ENCODE data around the gene FGF14.

The FGF14 gene

DNA sequence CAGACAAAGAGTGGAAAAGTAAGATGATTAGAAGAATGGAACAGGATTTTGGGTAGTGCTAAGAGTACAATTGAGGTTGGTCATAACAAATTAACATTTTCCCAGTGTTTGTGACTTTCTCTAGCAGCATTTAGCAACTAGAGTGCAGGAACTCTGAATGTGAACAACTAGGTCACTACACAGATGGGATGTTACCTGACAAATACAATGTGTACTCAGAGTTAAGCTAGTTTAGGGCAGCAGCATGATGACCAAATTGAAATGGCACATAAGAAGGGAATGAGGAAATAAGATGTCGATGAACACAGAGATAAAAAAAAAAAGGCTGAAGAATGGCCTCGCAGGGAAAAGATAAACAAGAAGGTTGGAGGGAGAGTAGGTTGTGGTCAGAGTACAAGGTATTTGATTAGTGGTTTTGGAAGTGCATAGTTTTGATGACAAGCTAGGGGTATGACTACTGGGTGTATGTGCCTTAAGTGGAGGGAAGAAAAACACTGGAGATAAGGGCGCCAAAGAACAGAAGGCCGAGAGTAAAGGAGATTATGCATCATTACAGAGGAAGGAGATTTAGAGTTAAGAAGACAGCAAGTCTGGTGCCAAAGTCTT is 381.1 kb downstream of the FGF14 start:
- Histone ChIP-seq H4K20me1 (ENCODE audit: low read depth, low read length) (no peaks in the 10 kb centered on the region), H3K9me3 (ENCODE audit: insufficient read depth, low read length) (peaks cover 6% of the 10 kb centered on the region; the same call in 1 of the 2 replicates), H2AFZ (ENCODE audit: low read depth, low read length, severe bottlenecking) (no peak overlapping the region), H3K9ac (ENCODE audit: low read length) (no peak overlapping the region), H3K27me3 (ENCODE audit: low read length) (no peaks in the 10 kb centered on the region), H3K27ac (ENCODE audit: low read depth, low read length) (no peak overlapping the region), H3K36me3 (ENCODE audit: low read length) (no peaks in the 10 kb centered on the region), H3K4me2 (ENCODE audit: low read depth, low read length, poor library complexity, severe bottlenecking) (no peak overlapping the region), H3F3A (ENCODE audit: insufficient read depth) (no peaks in the 10 kb centered on the region), H3K79me2 (ENCODE audit: insufficient read depth, low read length) (no peaks in the 10 kb centered on the region), H3K4me3 (ENCODE audit: insufficient read depth, low read length, poor library complexity, severe bottlenecking) (no peak overlapping the region), H3K9me2 (replicated peaks; ENCODE audit: insufficient read depth, low read length) (no peaks in the 10 kb centered on the region)
- no peak for TF ChIP-seq EZH2phosphoT487 (conservative IDR thresholded peaks at IDR 0.05; ENCODE audit: low read length)
- TF ChIP-seq, protein P1, sequence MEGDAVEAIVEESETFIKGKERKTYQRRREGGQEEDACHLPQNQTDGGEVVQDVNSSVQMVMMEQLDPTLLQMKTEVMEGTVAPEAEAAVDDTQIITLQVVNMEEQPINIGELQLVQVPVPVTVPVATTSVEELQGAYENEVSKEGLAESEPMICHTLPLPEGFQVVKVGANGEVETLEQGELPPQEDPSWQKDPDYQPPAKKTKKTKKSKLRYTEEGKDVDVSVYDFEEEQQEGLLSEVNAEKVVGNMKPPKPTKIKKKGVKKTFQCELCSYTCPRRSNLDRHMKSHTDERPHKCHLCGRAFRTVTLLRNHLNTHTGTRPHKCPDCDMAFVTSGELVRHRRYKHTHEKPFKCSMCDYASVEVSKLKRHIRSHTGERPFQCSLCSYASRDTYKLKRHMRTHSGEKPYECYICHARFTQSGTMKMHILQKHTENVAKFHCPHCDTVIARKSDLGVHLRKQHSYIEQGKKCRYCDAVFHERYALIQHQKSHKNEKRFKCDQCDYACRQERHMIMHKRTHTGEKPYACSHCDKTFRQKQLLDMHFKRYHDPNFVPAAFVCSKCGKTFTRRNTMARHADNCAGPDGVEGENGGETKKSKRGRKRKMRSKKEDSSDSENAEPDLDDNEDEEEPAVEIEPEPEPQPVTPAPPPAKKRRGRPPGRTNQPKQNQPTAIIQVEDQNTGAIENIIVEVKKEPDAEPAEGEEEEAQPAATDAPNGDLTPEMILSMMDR (IDR thresholded peaks at IDR 0.05; ENCODE audit: insufficient read depth, low read length, poor library complexity, severe bottlenecking) = no peak

DNA sequence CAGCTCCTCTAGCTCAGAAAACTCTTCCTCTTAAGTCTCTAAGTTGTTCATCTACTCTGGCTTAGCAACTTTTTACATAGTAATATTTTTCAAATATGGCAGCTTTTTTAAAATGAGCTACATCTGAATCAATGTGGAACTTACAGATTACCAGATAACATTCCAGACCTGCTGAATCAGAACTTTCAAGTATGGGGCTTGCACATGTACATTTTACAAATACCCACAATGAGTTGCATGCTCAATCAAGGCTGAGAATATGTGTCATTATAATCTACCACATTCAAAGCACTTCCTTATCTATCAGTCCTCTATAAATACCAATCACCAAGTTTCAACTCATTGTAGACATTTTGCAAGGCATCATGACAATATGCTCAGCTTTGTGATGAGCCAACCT is 383.1 kb downstream of the FGF14 start:
- no peaks in the 10 kb centered on the region for H3F3A ChIP-seq (ENCODE audit: insufficient read depth)
- H3K79me2 ChIP-seq (ENCODE audit: insufficient read depth, low read length) = no peaks in the 10 kb centered on the region

DNA sequence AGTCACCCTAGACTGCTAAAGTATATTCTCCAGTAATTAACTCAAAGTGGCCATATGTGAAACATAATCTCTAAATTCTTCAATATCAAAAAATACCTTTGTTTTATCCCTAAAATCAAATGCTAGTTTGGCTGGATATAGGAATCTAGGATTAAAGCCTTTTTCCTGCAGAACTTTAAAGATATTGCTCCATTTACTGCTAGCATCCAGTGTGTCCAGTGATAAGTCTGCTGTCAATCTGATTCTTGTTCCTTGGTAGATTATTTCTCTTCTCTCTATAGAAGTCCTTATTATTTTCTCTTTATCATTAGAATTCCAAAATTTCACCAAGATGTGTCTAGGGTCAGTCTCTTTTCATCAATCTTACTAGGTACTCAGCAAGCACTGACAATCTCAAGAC is 384.6 kb downstream of the FGF14 start:
- no peaks in the 10 kb centered on the region for H4K20me1 ChIP-seq (ENCODE audit: low read depth, low read length)
- no peak overlapping the region for H3K4me2 ChIP-seq (ENCODE audit: low read depth, low read length, poor library complexity, severe bottlenecking)
- no peak overlapping the region for H3K4me3 ChIP-seq (ENCODE audit: insufficient read depth, low read length, poor library complexity, severe bottlenecking)
- no peaks in the 10 kb centered on the region for H3K9me2 ChIP-seq (replicated peaks; ENCODE audit: insufficient read depth, low read length)
- no peaks in the 10 kb centered on the region for H3F3A ChIP-seq (ENCODE audit: insufficient read depth)
- no peak overlapping the region for H3K9ac ChIP-seq (ENCODE audit: low read length)
- no peaks in the 10 kb centered on the region for H3K36me3 ChIP-seq (ENCODE audit: low read length)
- no peak overlapping the region for H2AFZ ChIP-seq (ENCODE audit: low read depth, low read length, severe bottlenecking)
- no peak for TF ChIP-seq EZH2phosphoT487 (conservative IDR thresholded peaks at IDR 0.05; ENCODE audit: low read length)
- TF ChIP-seq, protein P1 (IDR thresholded peaks at IDR 0.05; ENCODE audit: insufficient read depth, low read length, poor library complexity, severe bottlenecking) = no peak
- H3K27me3 ChIP-seq (ENCODE audit: low read length) = no peaks in the 10 kb centered on the region
- no peaks in the 10 kb centered on the region for H3K79me2 ChIP-seq (ENCODE audit: insufficient read depth, low read length)
- H3K9me3 ChIP-seq (ENCODE audit: insufficient read depth, low read length) = peaks cover 6% of the 10 kb centered on the region; the same call in 1 of the 2 replicates
- H3K27ac ChIP-seq (ENCODE audit: low read depth, low read length) = no peak overlapping the region

More for the DNA sequence above, 383.1 kb downstream of the FGF14 start:
- Histone ChIP-seq H2AFZ (ENCODE audit: low read depth, low read length, severe bottlenecking) (no peak overlapping the region), H4K20me1 (ENCODE audit: low read depth, low read length) (no peaks in the 10 kb centered on the region), H3K4me2 (ENCODE audit: low read depth, low read length, poor library complexity, severe bottlenecking) (no peak overlapping the region), H3K9me2 (replicated peaks; ENCODE audit: insufficient read depth, low read length) (no peaks in the 10 kb centered on the region), H3K27ac (ENCODE audit: low read depth, low read length) (no peak overlapping the region), H3K9ac (ENCODE audit: low read length) (no peak overlapping the region), H3K4me3 (ENCODE audit: insufficient read depth, low read length, poor library complexity, severe bottlenecking) (no peak overlapping the region), H3K9me3 (ENCODE audit: insufficient read depth, low read length) (peaks cover 6% of the 10 kb centered on the region; the same call in 1 of the 2 replicates), H3K36me3 (ENCODE audit: low read length) (no peaks in the 10 kb centered on the region), H3K27me3 (ENCODE audit: low read length) (no peaks in the 10 kb centered on the region)
- TF ChIP-seq, protein P1 (IDR thresholded peaks at IDR 0.05; ENCODE audit: insufficient read depth, low read length, poor library complexity, severe bottlenecking) = no peak
- no peak for TF ChIP-seq EZH2phosphoT487 (conservative IDR thresholded peaks at IDR 0.05; ENCODE audit: low read length)
